22Rv1 (cell line): ENCODE data around the gene SRP68.
"Not testable (repeated sequence)": the region's sequence is repeated elsewhere in the genome, so short reads cannot be mapped to it uniquely, and the experiment has no call there.

Source experiments
- H3K27ac ChIP-seq: fragments of 450-650 bp; 2 replicates; pipeline ENCODE4 v1.5.1; 2017
- CTCF ChIP-seq: fragments of 450-650 bp; IDR thresholded peaks from 2 replicates; pipeline ENCODE4 v1.5.1; 2017; ENCODE audit warnings: mild to moderate bottlenecking
- ZFX ChIP-seq: fragments of 450-650 bp; IDR thresholded peaks from 2 replicates; pipeline ENCODE4 v1.6.1; 2017; ENCODE audit warnings: antibody characterized with exemption, borderline replicate concordance

SRP68 gene

GRCh38 chr17:76065775-76066174, 6.5 kb downstream of the SRP68 start:
- TF ChIP-seq ZFX, result no peak
- no peak for TF ChIP-seq CTCF
- no peak overlapping the region for H3K27ac ChIP-seq

- TF ChIP-seq ZFX (no peak), CTCF (no peak)
- H3K27ac ChIP-seq, result no peak overlapping the region
Observed at GRCh38 chr17:76063875-76064546, 8.3 kb downstream of the SRP68 start.

- not testable (repeated sequence) for H3K27ac ChIP-seq
Observed at GRCh38 chr17:76058264-76058663, 14.1 kb downstream of the SRP68 start.

GRCh38 chr17:76056882-76057281, 15.4 kb downstream of the SRP68 start:
- TF ChIP-seq CTCF (no peak), ZFX (no peak)

GRCh38 chr17:76054112-76054476, 18.2 kb downstream of the SRP68 start:
- no peak overlapping the region for H3K27ac ChIP-seq
- TF ChIP-seq ZFX (no peak), CTCF (no peak)

More at GRCh38 chr17:76056882-76057281, 15.4 kb downstream of the SRP68 start:
- H3K27ac ChIP-seq, result no peak overlapping the region

GRCh38 chr17:76053246-76054111, 18.8 kb downstream of the SRP68 start:
- TF ChIP-seq ZFX (no peak), CTCF (no peak)
- no peak overlapping the region for H3K27ac ChIP-seq

- no peak overlapping the region for H3K27ac ChIP-seq
- TF ChIP-seq ZFX (no peak), CTCF (no peak)
Observed at GRCh38 chr17:76051561-76051960, 20.8 kb downstream of the SRP68 start.
